Vagina (tissue), 2 donors: Measurements from ENCODE around the gene DEGS2. TPM values are rescaled to one million over a fixed set of nuclear protein-coding genes. Genes with fewer than 3 reads are reported as not detected.

Source experiments
- DNase-seq, 2 donors: peaks; one replicate each; pipeline ENCODE4 v3.0.0-alpha.2; 2017; ENCODE audit errors: extremely low spot score in 2 of 2
- H3K27ac ChIP-seq: fragments of 200-600 bp; sonication (generic); one replicate; pipeline ENCODE4 v1.5.1; 2019
- H3K27me3 ChIP-seq: fragments of 200-600 bp; sonication (generic); one replicate; pipeline ENCODE4 v1.5.1; 2019
- H3K36me3 ChIP-seq, 2 donors: fragments of 200-600 bp; sonication (generic); one replicate each; pipeline ENCODE4 v1.5.1; 2017 to 2019
- H3K4me1 ChIP-seq: fragments of 200-600 bp; sonication (generic); one replicate; pipeline ENCODE4 v1.5.1; 2019
- H3K4me3 ChIP-seq, 2 donors: fragments of 200-600 bp; sonication (generic); 1 replicate in 1 of 2; 2 replicates in 1 of 2; pipeline ENCODE4 v1.5.1; 2016 to 2019
- H3K9me3 ChIP-seq: fragments of 200-600 bp; sonication (generic); one replicate; pipeline ENCODE4 v1.5.1; 2019
- CTCF ChIP-seq, 3 experiments: fragments of 450-650 bp in 2 of 3; fragments of 200-600 bp in 1 of 3; sonication (generic) in 1 of 3; IDR thresholded peaks; one replicate each; pipeline ENCODE4 v1.5.1; 2017 to 2019; ENCODE audit warnings: antibody characterized with exemption in 3 of 3, mild to moderate bottlenecking in 2 of 3, moderate library complexity in 2 of 3
- POLR2A ChIP-seq, 2 donors: fragments of 450-650 bp; IDR thresholded peaks; one replicate each; pipeline ENCODE4 v1.6.1; 2017; ENCODE audit warnings: antibody characterized with exemption in 2 of 2, mild to moderate bottlenecking in 2 of 2, moderate library complexity in 2 of 2
- POLR2AphosphoS5 ChIP-seq, 2 donors: sonication (generic); formaldehyde crosslinking; IDR thresholded peaks; one replicate each; pipeline ENCODE4 v1.9.0; 2017; ENCODE audit warnings: antibody characterized with exemption in 2 of 2, mild to moderate bottlenecking in 2 of 2, low read depth in 1 of 2; ENCODE audit not compliant: insufficient read depth in 1 of 2
- intact Hi-C: fragments of 100-400 bp; cut with DNase I; formaldehyde crosslinking; loops from one replicate; pipeline ENCODE4 v1.15.1; 2023
- total RNA-seq: library from RNA; depleted of rRNA; stranded (reverse); fragments of >200 nt; gene quantifications from one replicate; pipeline ENCODE4 v1.2.3, GENCODE V29; 2016

The DEGS2 gene
- total RNA-seq, 1 donor from 2014 or later = 19.9 TPM

DNA sequence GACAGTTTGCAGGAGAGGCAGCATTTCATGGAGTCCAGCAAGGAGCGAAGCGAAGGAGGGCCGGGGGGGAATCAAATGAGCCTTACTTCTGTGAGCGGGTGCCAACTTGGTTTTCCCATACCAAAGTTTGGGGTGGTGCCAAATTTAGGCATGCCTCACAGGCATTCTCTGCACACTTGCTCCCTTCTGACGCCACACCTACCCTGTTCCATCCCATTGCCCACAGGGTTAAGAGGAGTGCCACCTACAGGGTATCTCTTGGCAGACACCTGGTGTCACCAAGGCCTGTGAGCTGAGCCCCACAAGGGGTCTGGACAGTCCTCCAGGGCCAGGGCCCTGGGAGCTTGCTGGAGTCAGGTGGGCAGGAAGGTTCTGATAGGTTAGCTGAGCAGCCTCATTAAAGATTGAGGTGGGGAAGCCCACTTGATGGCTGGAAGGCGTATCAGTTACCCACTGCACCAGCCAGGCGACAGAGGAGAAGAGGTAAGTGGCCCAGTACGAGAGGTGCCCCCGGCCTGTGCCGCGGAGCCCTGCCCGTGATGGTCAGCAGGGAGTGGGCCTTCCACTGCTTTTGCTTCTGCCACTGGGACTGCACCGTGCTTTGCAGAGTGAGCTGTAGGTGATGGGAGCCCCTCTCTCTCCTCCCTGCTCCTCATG is 45.2 kb downstream of the DEGS2 start:
- DNase-seq = no peak
- TF ChIP-seq POLR2A (IDR thresholded peaks at IDR 0.05) (no peak), CTCF (IDR thresholded peaks at IDR 0.05) (no peak), POLR2AphosphoS5 (IDR thresholded peaks at IDR 0.05; ENCODE audit: insufficient read depth in 1 of 2, low read depth in 1 of 2) (no peak)
- H3K9me3 ChIP-seq = no peaks in the 10 kb centered on the region
- peaks cover 0 to 3% of the 10 kb centered on the region in 2 donors for H3K36me3 ChIP-seq
- no peak overlapping the region for H3K27ac ChIP-seq
- no peaks in the 10 kb centered on the region for H3K27me3 ChIP-seq
- H3K4me1 ChIP-seq = no peaks in the 10 kb centered on the region
- no peak overlapping the region for H3K4me3 ChIP-seq
- intact Hi-C loops = no loop called here

DNA sequence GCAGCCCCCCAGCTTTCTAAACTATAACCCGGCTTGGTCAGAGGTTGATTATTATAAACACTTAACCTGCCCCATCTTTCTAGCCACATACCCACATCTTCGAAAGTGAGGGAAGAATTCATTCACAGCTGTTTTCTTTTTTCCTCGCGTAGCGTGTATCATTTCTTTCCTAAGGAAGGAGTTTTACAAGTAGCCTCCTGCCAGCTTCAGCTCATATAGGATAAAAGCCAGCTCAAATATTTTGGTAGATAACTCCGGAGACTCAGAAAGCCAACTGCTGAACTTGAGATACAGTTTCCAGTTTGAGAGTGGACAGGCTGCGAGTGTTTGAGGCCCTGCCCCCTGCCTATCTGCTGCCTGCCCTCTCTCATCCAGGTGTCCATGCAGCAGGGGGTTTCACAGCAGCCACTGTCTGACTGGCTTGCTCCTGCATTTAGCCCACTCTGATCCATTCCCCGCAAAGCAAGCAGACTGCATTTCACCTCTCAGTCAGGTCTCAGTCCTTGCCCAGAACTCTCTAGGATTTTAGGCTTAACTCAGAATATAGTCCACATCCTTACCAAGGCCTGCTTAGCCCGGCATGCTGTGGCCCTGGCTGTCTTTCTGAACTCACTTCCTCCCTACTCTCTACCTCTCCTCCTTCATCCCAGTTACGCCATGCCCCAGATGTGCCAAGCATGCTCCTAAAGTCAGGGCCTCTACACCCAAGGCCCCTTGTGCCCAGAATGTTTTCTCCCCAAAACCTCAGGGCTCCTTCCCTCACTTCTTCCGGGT is 47.3 kb downstream of the DEGS2 start:
- Histone ChIP-seq H3K27ac (no peak overlapping the region), H3K4me3 (no peak overlapping the region), H3K9me3 (no peaks in the 10 kb centered on the region), H3K4me1 (peaks cover 16% of the 10 kb centered on the region), H3K36me3 (peaks cover 0 to 3% of the 10 kb centered on the region in 2 donors), H3K27me3 (no peaks in the 10 kb centered on the region)
- no peak for DNase-seq
- TF ChIP-seq POLR2AphosphoS5 (IDR thresholded peaks at IDR 0.05; ENCODE audit: insufficient read depth in 1 of 2, low read depth in 1 of 2) (no peak), CTCF (IDR thresholded peaks at IDR 0.05) (no peak), POLR2A (IDR thresholded peaks at IDR 0.05) (no peak)
- intact Hi-C loops = no loop called here

DNA sequence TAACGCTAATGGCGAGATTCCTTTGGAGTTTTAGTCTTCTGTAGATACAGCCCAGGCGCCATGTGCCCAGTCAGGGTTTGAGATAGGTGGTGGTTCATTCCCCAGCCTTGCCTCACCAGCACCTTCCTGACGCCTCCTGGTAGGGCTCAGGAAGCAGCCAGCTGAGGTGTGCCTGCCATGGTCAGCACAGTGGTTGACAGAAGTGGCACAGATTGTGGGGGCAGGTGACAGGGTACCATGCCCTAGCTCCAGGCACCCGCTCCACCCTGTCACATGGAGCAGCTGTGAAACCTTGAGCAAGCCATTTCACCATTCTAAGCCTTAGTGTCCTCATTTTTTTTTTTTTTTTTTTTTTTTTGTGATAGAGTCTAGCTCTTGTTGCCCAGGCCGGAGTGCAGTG is 48.6 kb downstream of the DEGS2 start:
- Histone ChIP-seq H3K27ac (no peak overlapping the region), H3K9me3 (no peaks in the 10 kb centered on the region), H3K36me3 (no peaks in the 10 kb centered on the region), H3K4me3 (no peak overlapping the region), H3K4me1 (peaks cover 29% of the 10 kb centered on the region), H3K27me3 (no peaks in the 10 kb centered on the region)
- intact Hi-C loops = no loop called here
- TF ChIP-seq CTCF (IDR thresholded peaks at IDR 0.05) = no peak
- TF ChIP-seq POLR2AphosphoS5 (IDR thresholded peaks at IDR 0.05; ENCODE audit: insufficient read depth in 1 of 2, low read depth in 1 of 2) = no peak
- no peak for TF ChIP-seq POLR2A (IDR thresholded peaks at IDR 0.05)
- DNase-seq = no peak

- H3K4me1 ChIP-seq = peaks cover 41% of the 10 kb centered on the region
- H3K27ac ChIP-seq = no peak overlapping the region
- no peak for TF ChIP-seq POLR2AphosphoS5 (IDR thresholded peaks at IDR 0.05; ENCODE audit: insufficient read depth in 1 of 2, low read depth in 1 of 2)
- no peak for TF ChIP-seq POLR2A (IDR thresholded peaks at IDR 0.05)
- TF ChIP-seq CTCF (IDR thresholded peaks at IDR 0.05) = no peak
- intact Hi-C loops = no loop called here
- DNase-seq = no peak
- H3K4me3 ChIP-seq = no peak overlapping the region
- H3K36me3 ChIP-seq = no peaks in the 10 kb centered on the region
- H3K27me3 ChIP-seq = no peaks in the 10 kb centered on the region
- no peaks in the 10 kb centered on the region for H3K9me3 ChIP-seq
Measured at GRCh38 chr14:100109594-100109955, 49.9 kb downstream of the DEGS2 start.
